Islet of Langerhans (tissue), 1 donor: ENCODE results near the gene FBXO34.

Source experiments
- FAIRE-seq: peaks from one replicate; lab custom pipeline; 2011; peaks lifted over from hg19 to GRCh38; lab: Jason Lieb, UNC

FBXO34 gene

GRCh38 chr14:55272387-55272786, 1.2 kb downstream of the FBXO34 start:
- FAIRE-seq = no peak

GRCh38 chr14:55272922-55273321, 1.7 kb downstream of the FBXO34 start:
- no peak for FAIRE-seq

DNA sequence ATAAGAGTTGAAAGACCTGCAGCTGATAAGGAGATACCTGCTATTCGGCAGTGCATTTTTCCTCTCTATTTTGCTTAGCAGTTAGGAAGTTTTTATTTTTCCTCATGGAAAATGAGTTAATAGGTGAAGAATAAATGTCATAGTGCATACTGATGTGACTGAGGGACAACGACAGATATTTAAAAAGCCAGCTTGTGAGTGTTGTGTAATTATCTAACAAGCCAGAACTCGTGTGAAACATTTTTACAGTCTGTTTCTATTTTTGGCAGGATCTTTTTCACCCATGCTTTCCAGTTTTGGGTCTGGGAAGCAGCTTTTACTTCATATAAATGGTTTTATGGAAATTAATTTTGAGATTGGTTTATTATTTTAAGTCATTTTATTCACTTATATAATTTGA, 2.9 kb downstream of the FBXO34 start:
- FAIRE-seq = no peak

DNA sequence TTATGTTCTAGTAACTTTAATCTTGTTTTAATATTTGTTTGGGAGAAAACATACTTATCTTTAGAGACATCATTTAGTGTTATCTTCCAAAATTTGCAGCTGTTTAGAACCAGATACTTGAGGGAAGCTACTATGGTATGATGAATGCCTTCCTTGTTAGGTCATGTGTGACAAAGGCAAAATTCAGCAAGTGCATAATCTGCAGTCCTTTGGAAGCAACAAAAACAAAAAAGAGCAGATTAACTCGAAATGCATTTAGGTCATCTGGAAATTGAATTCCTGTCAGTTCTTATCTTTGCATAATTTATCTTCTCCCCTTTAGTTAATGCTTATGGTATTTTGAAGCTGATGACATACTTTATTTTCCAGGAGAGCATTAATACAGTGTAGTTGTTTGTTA, 3.5 kb downstream of the FBXO34 start:
- FAIRE-seq = no peak

DNA sequence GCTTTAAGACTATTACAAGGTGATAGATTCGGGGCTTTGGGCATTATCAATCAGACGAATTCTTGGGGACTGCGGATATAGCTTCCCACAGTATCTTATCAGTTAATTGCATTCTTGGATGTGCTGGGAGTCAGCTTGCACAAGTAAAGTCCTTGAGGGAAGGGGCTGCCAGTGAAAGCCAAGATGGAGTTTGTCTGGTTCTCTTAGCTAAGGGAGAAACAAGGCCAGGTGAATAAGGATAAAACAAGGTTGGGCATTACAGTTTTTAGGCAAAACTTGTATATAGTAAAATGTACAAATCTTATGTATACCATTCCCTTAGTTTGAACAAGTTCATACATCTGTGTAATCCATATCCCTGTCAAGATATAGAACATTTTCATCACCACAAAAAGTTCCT, 5.5 kb downstream of the FBXO34 start:
- no peak for FAIRE-seq

DNA sequence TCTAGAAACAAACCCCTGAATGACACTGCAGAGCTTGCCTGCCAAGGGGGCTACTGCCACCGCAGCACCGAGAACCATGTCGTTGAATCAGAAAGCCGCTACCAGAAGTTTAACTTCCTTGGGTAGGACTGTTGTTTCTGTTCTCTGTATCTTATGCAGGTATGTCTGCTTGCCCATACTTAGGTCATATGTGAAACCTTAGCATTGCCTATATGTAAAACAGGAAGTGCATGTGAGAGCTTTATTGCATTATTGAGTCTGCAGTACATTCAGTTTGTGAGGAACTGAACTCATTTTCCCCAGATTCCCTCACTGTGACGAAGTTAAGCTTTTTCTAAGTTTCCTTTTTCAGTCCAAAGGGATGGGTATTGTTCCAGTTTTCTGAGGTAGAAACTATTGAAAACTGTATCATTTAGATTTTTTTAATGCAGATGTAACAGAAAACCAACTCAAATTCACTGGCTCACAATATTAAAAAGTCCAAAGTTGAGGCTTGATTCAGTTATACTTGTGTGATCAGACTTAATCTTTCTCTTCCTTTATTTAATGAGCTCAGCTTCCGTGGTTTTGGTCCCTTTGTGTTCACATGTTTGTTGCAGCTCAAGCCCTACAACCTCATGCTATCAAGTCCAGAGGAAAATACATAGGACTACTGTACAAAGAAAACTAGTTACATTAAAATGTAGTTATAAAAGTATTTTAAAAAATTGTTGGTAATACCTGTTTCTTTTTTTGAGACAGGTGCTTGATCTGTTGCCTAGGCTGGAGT, 6.9 kb downstream of the FBXO34 start:
- FAIRE-seq = no peak

DNA sequence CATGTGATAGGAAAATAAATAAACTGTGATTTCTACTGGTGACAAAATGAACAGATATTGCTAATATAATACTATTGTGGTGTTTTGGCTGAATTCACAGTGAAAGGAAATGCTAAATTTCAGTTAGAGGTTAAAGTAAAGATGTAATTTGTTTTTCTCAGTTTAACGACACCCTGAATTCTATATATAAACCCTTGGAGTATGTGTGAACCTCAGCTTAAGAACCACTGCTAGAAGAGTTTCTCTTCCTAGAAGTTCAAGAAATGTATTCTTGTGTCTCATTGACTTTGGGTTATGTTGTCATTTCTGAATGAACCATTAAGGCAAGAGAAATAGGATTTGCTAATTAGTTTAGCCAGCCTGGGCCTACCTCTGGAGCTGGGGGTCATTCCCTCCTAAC, 8.2 kb downstream of the FBXO34 start:
- FAIRE-seq = no peak

DNA sequence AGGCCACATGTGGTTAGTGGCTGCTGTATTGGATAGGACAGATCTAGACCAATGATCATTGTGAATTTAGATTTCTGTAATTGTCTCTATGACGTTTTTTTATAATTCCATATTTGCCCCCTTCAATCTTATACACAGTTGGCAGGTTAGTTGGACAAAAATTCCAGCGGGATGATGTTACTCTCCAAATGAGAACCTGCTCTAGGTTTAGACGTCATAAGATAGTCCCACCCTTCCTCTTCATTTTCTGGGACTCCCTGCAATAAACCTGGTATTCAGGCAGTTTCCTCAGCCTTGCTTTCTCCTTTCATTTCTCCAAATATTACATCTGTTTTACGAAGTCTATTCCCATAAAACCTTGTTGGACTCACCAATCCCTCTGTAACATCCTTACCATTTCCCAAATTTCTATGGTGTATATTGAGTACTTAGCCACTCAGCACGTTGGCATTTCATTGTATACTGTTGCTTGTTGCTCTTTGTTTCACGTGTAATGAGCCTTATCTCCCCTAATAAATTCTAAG, 10.2 kb downstream of the FBXO34 start:
- FAIRE-seq = no peak

DNA sequence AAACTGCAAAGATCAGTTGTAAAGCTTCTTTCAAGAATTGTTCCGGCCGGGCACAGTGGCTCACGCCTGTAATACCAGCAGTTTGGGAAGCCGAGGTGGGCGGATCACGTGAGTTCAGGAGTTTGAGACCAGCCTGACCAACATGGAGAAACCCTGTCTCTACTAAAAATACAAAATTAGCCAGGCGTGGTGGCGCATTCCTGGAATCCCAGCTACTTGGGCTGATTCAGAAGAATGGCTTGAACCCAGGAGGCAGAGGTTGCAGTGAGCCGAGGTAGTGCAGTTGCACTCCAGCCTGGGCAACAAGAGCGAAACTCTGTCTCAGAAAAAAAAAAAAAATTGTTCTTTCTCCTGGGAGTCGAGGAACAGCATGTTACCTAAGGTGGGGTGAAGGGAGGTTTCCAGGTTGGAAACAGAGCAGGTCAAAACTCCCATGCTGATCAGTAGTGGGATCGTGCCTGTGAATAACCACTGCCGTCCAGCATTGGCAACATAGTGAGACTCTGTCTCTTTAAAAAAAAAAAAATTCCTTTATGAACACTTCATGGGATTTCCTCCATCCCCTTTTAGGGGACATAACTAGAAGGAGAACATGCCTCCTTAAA, 13.9 kb downstream of the FBXO34 start:
- no peak for FAIRE-seq

- no peak for FAIRE-seq
Observed at GRCh38 chr14:55288439-55288838, 17.2 kb downstream of the FBXO34 start.

DNA sequence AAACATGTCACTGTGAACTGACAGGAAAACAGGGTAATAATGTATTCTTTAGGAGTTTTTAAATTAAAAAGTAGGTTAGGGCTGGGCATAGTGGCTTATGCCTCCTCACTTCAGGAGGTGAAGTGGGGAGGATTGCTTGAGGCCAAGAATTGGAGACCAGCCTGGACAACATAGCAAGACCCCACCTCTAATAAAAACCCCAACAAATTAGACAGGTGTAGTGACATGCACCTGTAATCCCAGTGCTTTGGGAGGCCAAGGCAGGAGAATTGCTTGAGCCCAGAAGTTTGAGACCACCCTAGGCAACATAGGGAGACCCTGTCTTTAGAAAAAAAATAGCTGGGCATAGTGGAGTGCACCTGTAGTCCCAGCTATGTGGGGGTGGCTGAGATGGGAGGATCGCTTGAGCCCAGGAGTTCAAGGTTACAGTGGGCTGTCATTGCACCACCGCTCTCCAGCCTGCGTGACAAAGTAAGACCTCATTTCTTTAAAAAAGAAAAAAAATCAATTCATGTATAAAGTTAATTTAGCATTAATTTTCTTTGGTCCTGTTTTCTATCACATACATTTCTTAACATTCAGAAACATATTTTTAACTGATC, 20.4 kb downstream of the FBXO34 start:
- no peak for FAIRE-seq

DNA sequence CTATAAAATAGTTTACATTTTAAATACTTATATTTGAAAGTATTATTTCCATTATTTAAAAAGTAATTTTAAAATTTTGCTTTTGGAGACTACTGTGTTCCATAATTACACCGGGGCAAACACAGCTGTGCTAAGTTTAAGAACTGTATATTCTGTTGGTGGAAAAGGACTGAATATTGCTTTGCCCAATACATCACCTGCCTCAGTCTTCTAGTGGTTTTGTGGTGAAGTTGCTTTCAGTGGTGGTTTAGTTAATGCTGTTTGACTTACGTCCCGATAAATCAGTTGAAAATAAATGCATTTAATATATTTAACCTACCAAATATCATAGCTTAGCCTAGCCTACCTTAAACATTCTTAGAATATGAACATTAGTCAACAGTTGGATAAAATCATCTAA, 23.4 kb downstream of the FBXO34 start:
- FAIRE-seq = no peak

DNA sequence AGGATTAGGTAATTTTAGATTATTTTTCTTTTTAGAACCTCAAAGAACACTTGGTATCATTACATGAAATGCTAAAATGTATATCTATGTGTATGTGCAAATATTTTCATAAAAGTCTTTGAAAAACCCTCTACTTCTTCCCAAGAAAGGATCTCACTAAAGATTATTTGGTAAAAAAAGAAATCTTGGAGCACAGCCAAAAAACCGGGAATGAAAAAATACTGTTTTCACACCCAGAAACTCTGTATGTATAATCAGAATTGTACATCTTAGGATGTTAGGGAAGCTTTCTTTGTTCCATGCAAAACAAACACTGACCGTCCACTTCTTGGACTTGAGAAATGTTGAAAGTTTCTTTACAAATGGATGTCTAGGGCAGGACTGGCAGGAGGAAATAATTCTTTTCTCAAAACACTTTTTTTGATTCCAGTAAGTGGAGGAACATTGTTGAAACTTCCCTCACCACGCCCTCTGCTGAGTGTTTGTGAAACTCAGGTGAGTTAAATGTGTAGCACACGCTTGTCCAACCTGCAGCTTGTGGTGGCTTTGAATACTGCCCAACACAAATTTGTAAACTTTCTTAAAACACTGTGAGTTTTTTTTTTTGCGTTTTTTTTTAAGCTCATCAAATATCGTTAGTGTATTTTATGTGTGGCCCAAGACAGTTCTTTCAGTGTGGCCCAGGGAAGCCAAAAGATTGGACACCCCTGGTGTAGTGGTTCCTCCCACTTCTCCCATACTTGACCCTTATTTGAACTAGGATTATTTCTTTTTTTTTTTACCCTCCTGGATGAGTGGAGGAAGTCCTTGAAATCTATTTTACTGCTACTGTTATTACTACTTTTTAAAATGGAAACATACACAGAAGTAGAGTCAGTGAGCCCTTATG, 26.6 kb downstream of the FBXO34 start:
- no peak for FAIRE-seq

DNA sequence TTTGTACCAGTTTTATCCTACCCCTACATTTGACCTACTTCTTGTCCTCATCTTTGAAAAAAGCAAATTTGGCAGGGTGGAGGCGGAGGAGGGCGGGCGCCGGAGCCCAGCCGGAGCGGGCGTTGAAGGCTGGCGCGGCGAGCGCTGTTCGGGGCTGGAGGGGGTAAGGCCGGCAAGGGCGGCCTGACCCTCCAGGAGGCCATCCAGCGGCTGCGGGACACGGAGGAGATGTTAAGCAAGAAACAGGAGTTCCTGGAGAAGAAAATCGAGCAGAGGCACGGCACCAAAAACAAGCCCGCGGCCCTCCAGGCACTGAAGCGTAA, 27.2 kb downstream of the FBXO34 start:
- no peak for FAIRE-seq

DNA sequence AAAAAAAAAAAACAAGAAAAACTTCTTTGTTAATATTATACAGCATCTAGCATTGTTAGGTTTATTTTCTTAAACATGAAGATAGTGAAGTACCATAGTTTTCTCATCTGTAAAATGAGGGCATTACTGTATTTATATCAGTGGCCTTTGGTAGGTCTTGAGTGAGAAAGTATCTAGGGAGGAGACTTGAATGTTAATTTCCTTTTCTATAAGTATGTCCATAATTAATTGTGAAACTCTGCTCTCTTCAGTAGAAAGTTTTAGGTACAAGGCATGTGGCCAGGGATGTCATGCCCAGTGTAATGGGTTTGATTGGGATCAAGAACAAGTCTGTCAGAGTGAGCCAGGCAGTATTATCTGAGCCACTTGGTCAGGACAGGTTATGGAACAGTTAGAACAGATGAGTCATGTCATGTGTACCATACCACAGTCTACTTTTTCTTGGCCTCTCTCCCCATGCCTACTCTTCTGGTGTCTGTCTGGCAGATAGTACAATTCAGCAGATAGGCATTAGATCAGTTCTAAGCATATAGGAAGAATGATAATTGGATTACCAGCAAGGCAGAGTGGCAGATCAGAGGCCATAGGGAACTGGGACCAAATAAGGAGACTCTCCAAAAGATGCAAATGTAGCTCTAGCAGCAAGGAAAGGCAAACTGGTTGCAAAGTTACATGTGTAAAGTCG, 30.4 kb downstream of the FBXO34 start:
- no peak for FAIRE-seq

DNA sequence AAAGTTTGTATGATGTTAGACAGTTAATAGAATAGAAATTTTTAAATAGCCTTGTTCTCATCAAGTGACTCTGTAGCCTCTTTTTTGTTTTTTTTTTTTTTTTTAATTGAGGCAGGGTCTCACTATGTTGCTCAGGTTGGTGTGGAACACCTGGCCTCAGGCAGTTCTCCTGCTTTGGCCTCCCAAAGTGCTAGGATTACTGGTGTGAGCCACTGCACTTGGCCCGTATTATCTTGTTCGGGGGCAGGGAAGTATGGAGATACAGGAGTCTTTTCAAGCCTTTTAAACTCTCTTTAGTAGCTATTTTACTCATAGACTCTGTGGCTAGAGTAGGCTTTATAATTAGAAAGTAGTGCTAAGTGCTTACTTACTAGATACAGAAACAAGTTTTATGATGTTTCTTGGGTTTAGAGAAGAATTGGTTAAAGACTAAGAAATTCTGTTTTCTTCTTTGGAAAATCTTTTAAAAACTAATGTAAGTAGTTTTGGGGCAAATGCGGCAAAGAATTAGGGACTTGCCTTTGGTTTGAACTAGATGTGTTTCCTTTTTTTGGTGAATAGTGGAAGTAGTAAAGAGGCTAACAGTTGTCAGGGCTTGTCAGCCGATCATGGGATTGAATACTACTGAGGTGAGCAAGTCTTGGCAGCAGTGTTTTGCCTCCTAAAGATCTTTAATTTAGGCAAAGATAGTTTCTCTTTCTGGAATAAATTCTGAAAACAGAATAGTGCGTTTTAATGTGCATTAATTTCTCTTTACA, 31.3 kb downstream of the FBXO34 start:
- FAIRE-seq = no peak

GRCh38 chr14:55303125-55303499, 31.9 kb downstream of the FBXO34 start:
- no peak for FAIRE-seq

GRCh38 chr14:55303691-55304145, 32.5 kb downstream of the FBXO34 start:
- no peak for FAIRE-seq

DNA sequence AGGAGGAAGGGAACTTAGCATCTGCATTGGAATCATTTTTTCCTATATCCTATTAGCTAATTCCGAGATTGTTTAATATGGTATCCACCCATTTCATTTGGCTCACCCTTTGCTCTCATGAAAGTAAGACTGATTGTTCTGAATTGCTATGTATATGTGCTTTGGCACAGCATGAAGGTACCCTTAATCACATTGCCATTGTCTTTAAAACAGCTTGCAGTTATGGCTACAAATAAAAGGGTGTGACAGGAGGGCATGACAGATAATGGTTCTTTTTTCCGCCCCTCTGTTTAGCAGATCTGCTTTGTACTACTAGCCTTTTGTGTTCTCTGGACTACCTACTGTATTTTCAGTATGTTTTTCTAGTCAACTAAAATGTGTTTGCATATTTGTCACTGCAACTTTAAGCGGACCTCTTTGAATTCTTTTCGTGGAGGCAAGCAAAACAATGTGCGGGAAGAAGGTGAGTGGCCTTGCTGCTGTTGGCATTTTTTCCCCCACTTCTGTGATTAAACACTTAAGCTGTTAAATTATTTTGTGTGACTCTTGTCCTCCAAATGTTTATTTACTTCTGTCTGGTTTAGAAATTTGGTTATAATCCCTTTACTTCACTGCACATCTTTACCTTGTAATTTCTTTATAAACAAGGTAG, 35.8 kb downstream of the FBXO34 start:
- no peak for FAIRE-seq

DNA sequence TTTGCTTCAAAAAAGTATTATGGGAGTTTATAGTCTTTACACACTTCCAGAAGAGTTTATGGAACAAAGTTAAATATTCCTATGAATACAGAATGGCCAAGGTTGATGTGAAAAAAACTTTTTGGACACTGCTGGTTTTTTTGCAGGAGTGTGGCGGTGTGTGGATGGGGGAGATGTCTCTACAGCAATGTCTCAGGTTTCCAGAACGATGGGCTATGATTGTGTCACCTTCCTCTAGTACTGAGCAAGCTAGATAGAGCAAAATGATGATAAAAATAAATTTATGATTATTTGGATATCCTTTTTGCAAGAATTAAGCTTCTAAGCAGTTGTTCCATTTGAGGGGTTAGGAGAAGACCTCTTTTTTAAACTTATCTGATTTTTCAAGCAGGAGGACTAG, 37.9 kb downstream of the FBXO34 start:
- FAIRE-seq = no peak
